Measurements from ENCODE around the gene GFRA1. TPM values are rescaled to one million over a fixed set of nuclear protein-coding genes. Genes with fewer than 3 reads are reported as not detected.

Gene GFRA1
- polyA plus RNA-seq, 1 of the 3 experiments (the other 2 are of a cell fraction), result 1.6 TPM

GRCh38 chr10:116247691-116248090 lies 25.3 kb downstream of the GFRA1 start:
- no peak overlapping the region for H3K4me3 ChIP-seq (ENCODE audit: low read depth in 2 of 2, low read length in 1 of 2)

DNA sequence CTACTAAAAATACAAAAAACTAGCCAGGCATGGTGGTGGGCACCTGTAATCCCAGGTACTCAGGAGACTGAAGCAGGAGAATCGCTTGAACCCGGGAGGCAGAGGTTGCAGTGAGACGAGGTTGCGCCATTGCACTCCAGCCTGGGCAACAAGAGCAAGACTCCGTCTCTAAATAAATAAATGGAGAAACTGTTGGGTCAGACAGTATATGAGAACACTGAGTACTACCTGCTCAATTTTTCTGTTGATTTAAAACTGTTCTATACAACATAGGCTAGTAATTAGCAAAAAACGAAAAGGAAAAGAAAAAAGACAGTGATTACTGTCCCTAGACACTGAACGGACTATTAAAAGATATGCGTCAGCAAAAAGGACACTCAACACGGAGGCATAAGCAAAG lies 26.7 kb downstream of the GFRA1 start:
- no peaks in the 10 kb centered on the region for H3K36me3 ChIP-seq (replicated peaks in 1 of 2; ENCODE audit: control insufficient read depth in 1 of 2, insufficient read depth in 2 of 2, low read length in 1 of 2)
- 57% methylated on average over 9 of the region's 9 CpGs for WGBS (ENCODE audit: low lambda C conversion rate)
- H2AFZ ChIP-seq (ENCODE audit: low read depth), result no peak overlapping the region
- H4K20me1 ChIP-seq (ENCODE audit: insufficient read depth), result no peaks in the 10 kb centered on the region
- no peak for DNase-seq
- H3K79me2 ChIP-seq (ENCODE audit: insufficient read depth), result no peaks in the 10 kb centered on the region
- H3K4me1 ChIP-seq (ENCODE audit: control insufficient read depth in 1 of 2, insufficient read depth in 2 of 2, low read depth in 1 of 2, low read length in 1 of 2), result no peaks in the 10 kb centered on the region; a peak in 1 of 4 replicates
- H3F3A ChIP-seq (replicated peaks; ENCODE audit: insufficient read depth), result no peaks in the 10 kb centered on the region
- no peak overlapping the region for H3K4me3 ChIP-seq (ENCODE audit: low read depth in 2 of 2, low read length in 1 of 2)
- ChIA-PET CTCF (no interaction called here), POLR2A (no interaction called here)
- H3K27ac ChIP-seq (ENCODE audit: low read depth in 2 of 2, low read length in 1 of 2), result no peak overlapping the region
- no peaks in the 10 kb centered on the region for H3K9me3 ChIP-seq
- no peak overlapping the region for H3K9ac ChIP-seq
- H3K4me2 ChIP-seq, result no peak overlapping the region
- no peak for TF ChIP-seq SIN3A (IDR thresholded peaks at IDR 0.05; ENCODE audit: borderline replicate concordance, low read depth, low read length)
- no peaks in the 10 kb centered on the region for H3K27me3 ChIP-seq (ENCODE audit: insufficient read depth)
- H3K9me2 ChIP-seq, result peaks cover 3% of the 10 kb centered on the region; the same call in 1 of the 2 replicates

More at GRCh38 chr10:116247691-116248090, 25.3 kb downstream of the GFRA1 start:
- no peaks in the 10 kb centered on the region for H3K4me1 ChIP-seq (ENCODE audit: control insufficient read depth in 1 of 2, insufficient read depth in 2 of 2, low read depth in 1 of 2, low read length in 1 of 2)
- no peaks in the 10 kb centered on the region for H3K36me3 ChIP-seq (replicated peaks in 1 of 2; ENCODE audit: control insufficient read depth in 1 of 2, insufficient read depth in 2 of 2, low read length in 1 of 2)
- no peaks in the 10 kb centered on the region for H3K9me3 ChIP-seq
- ChIA-PET CTCF (interaction anchor here (1.3 kb wide), 1 partner anchor 9 kb away, joined by 3 read pairs; no protein-coding TSS in a partner anchor), POLR2A (no interaction called here)
- peaks cover 3% of the 10 kb centered on the region; the same call in 1 of the 2 replicates for H3K9me2 ChIP-seq
- no peak overlapping the region for H2AFZ ChIP-seq (ENCODE audit: low read depth)
- H3K4me2 ChIP-seq, result no peak overlapping the region
- no peak for DNase-seq
- TF ChIP-seq MXI1 (IDR thresholded peaks at IDR 0.05; ENCODE audit: low read depth, low read length), result no peak
- TF ChIP-seq CHD2 (IDR thresholded peaks at IDR 0.05; ENCODE audit: low read length, partially characterized antibody), result no peak
- no peak for TF ChIP-seq POLR2AphosphoS5 (IDR thresholded peaks at IDR 0.05; ENCODE audit: low read depth, low read length)
- TF ChIP-seq FOSL2 (IDR thresholded peaks at IDR 0.05; ENCODE audit: borderline replicate concordance, low read depth), result no peak
- H4K20me1 ChIP-seq (ENCODE audit: insufficient read depth), result no peaks in the 10 kb centered on the region
- no peaks in the 10 kb centered on the region for H3F3A ChIP-seq (replicated peaks; ENCODE audit: insufficient read depth)
- no peaks in the 10 kb centered on the region for H3K27me3 ChIP-seq (ENCODE audit: insufficient read depth)
- no peak overlapping the region for H3K27ac ChIP-seq (ENCODE audit: low read depth in 2 of 2, low read length in 1 of 2)
- H3K79me2 ChIP-seq (ENCODE audit: insufficient read depth), result no peaks in the 10 kb centered on the region
- no peak overlapping the region for H3K9ac ChIP-seq

DNA sequence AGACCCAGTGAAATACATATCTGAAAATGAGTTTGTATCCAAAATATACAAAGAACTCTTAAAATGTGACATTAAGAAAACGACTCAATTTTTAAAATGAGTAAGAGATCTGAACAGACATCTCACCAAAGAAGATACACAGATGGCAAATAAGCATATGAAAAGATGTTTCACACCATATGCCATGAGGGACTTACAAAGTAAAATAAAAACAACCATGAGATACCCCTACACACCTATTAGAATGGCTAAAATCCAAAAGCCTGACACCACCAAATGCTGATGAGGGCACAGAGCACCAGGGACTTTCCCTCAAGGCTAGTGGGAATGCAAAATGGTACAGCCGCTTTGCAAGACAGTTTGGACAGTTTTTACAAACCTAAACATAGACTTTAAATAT lies 27.9 kb downstream of the GFRA1 start:
- H3K9ac ChIP-seq, result no peak overlapping the region
- H3K4me1 ChIP-seq (ENCODE audit: control insufficient read depth in 1 of 2, insufficient read depth in 2 of 2, low read depth in 1 of 2, low read length in 1 of 2), result no peaks in the 10 kb centered on the region; a peak in 1 of 4 replicates
- H3K36me3 ChIP-seq (replicated peaks in 1 of 2; ENCODE audit: control insufficient read depth in 1 of 2, insufficient read depth in 2 of 2, low read length in 1 of 2), result no peaks in the 10 kb centered on the region
- H3K9me2 ChIP-seq, result peaks cover 3% of the 10 kb centered on the region; the same call in 1 of the 2 replicates
- whole genome bisulfite sequencing (ENCODE audit: low lambda C conversion rate), result 39% methylated on average over 2 of the region's 2 CpGs
- no peak overlapping the region for H3K4me2 ChIP-seq
- H3K79me2 ChIP-seq (ENCODE audit: insufficient read depth), result no peaks in the 10 kb centered on the region
- no peak overlapping the region for H2AFZ ChIP-seq (ENCODE audit: low read depth)
- no peak overlapping the region for H3K4me3 ChIP-seq (ENCODE audit: low read depth in 2 of 2, low read length in 1 of 2)
- no peak overlapping the region for H3K27ac ChIP-seq (ENCODE audit: low read depth in 2 of 2, low read length in 1 of 2)
- ChIA-PET CTCF (no interaction called here), POLR2A (no interaction called here)
- DNase-seq, result no peak
- no peaks in the 10 kb centered on the region for H3K9me3 ChIP-seq
- H4K20me1 ChIP-seq (ENCODE audit: insufficient read depth), result no peaks in the 10 kb centered on the region
- H3K27me3 ChIP-seq (ENCODE audit: insufficient read depth), result no peaks in the 10 kb centered on the region
- no peak for TF ChIP-seq MAX (IDR thresholded peaks at IDR 0.05; ENCODE audit: low read depth)
- TF ChIP-seq MXI1 (IDR thresholded peaks at IDR 0.05; ENCODE audit: low read depth, low read length), result no peak
- TF ChIP-seq TEAD4 (IDR thresholded peaks at IDR 0.05; ENCODE audit: borderline replicate concordance, insufficient read depth), result no peak
- no peak for TF ChIP-seq EP300 (IDR thresholded peaks at IDR 0.05; ENCODE audit: borderline replicate concordance in 1 of 2, low read depth in 1 of 2, low read length in 1 of 2)
- no peak for TF ChIP-seq NRF1 (IDR thresholded peaks at IDR 0.05; ENCODE audit: low read depth, low read length)
- no peak for TF ChIP-seq POLR2AphosphoS5 (IDR thresholded peaks at IDR 0.05; ENCODE audit: low read depth, low read length)
- TF ChIP-seq, protein P1, sequence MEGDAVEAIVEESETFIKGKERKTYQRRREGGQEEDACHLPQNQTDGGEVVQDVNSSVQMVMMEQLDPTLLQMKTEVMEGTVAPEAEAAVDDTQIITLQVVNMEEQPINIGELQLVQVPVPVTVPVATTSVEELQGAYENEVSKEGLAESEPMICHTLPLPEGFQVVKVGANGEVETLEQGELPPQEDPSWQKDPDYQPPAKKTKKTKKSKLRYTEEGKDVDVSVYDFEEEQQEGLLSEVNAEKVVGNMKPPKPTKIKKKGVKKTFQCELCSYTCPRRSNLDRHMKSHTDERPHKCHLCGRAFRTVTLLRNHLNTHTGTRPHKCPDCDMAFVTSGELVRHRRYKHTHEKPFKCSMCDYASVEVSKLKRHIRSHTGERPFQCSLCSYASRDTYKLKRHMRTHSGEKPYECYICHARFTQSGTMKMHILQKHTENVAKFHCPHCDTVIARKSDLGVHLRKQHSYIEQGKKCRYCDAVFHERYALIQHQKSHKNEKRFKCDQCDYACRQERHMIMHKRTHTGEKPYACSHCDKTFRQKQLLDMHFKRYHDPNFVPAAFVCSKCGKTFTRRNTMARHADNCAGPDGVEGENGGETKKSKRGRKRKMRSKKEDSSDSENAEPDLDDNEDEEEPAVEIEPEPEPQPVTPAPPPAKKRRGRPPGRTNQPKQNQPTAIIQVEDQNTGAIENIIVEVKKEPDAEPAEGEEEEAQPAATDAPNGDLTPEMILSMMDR (IDR thresholded peaks at IDR 0.05), result no peak
- no peak for TF ChIP-seq FOSL2 (IDR thresholded peaks at IDR 0.05; ENCODE audit: borderline replicate concordance, low read depth)
- no peak for TF ChIP-seq FOXM1 (IDR thresholded peaks at IDR 0.05; ENCODE audit: low read depth)
- no peak for TF ChIP-seq RAD21 (IDR thresholded peaks at IDR 0.05; ENCODE audit: low read length)
- TF ChIP-seq, protein P2, sequence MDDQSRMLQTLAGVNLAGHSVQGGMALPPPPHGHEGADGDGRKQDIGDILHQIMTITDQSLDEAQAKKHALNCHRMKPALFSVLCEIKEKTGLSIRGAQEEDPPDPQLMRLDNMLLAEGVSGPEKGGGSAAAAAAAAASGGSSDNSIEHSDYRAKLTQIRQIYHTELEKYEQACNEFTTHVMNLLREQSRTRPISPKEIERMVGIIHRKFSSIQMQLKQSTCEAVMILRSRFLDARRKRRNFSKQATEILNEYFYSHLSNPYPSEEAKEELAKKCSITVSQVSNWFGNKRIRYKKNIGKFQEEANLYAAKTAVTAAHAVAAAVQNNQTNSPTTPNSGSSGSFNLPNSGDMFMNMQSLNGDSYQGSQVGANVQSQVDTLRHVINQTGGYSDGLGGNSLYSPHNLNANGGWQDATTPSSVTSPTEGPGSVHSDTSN (IDR thresholded peaks at IDR 0.05), result no peak
- no peaks in the 10 kb centered on the region for H3F3A ChIP-seq (replicated peaks; ENCODE audit: insufficient read depth)

Data from SK-N-SH (cell line).